HEK293 (cell line): Measurements from ENCODE around the gene C11orf98.
A peak's percentile ranks its signal among the peaks of the same experiment; 100 is the strongest.

Source experiments
- EGR2 ChIP-seq: fragments of 450-650 bp; formaldehyde crosslinking; IDR thresholded peaks from 2 replicates; pipeline ENCODE4 v1.5.1; 2016; ENCODE audit warnings: low read depth, missing biosample characterization, missing genetic modification characterization
- GLI4 ChIP-seq: fragments of 450-650 bp; formaldehyde crosslinking; IDR thresholded peaks from 2 replicates; pipeline ENCODE4 v1.5.1; 2016; ENCODE audit warnings: missing biosample characterization, missing genetic modification characterization
- KLF10 ChIP-seq: fragments of 450-650 bp; IDR thresholded peaks from 2 replicates; pipeline ENCODE4 v1.5.1; 2018; ENCODE audit warnings: missing biosample characterization, mild to moderate bottlenecking, missing genetic modification characterization
- PRDM2 ChIP-seq: fragments of 450-650 bp; formaldehyde crosslinking; IDR thresholded peaks from 2 replicates; pipeline ENCODE4 v1.5.1; 2016; ENCODE audit warnings: missing biosample characterization, missing genetic modification characterization, borderline replicate concordance
- ZNF138 ChIP-seq: fragments of 450-650 bp; formaldehyde crosslinking; IDR thresholded peaks from 2 replicates; pipeline ENCODE4 v1.5.1; 2016; ENCODE audit warnings: missing biosample characterization, missing genetic modification characterization, borderline replicate concordance
- ZNF140 ChIP-seq: fragments of 450-650 bp; formaldehyde crosslinking; IDR thresholded peaks from 2 replicates; pipeline ENCODE4 v1.5.1; 2016; ENCODE audit warnings: missing biosample characterization, missing genetic modification characterization
- ZNF169 ChIP-seq: fragments of 450-650 bp; formaldehyde crosslinking; IDR thresholded peaks from 2 replicates; pipeline ENCODE4 v1.5.1; 2016; ENCODE audit warnings: missing biosample characterization, missing genetic modification characterization
- ZNF214 ChIP-seq: fragments of 450-650 bp; formaldehyde crosslinking; IDR thresholded peaks from 2 replicates; pipeline ENCODE4 v1.5.1; 2017; ENCODE audit warnings: missing biosample characterization, mild to moderate bottlenecking, missing genetic modification characterization, borderline replicate concordance
- ZNF311 ChIP-seq: fragments of 450-650 bp; formaldehyde crosslinking; IDR thresholded peaks from 2 replicates; pipeline ENCODE4 v1.5.1; 2017; ENCODE audit warnings: missing biosample characterization, missing genetic modification characterization, borderline replicate concordance
- ZNF324 ChIP-seq: fragments of 450-650 bp; formaldehyde crosslinking; IDR thresholded peaks from 2 replicates; pipeline ENCODE4 v1.5.1; 2016; ENCODE audit warnings: missing biosample characterization, missing genetic modification characterization
- ZNF426 ChIP-seq: fragments of 450-650 bp; formaldehyde crosslinking; IDR thresholded peaks from 2 replicates; pipeline ENCODE4 v1.5.1; 2017; ENCODE audit warnings: missing biosample characterization, missing genetic modification characterization, mild to moderate bottlenecking, inconsistent platforms, moderate library complexity
- ZNF473 ChIP-seq: fragments of 450-650 bp; formaldehyde crosslinking; IDR thresholded peaks from 2 replicates; pipeline ENCODE4 v1.5.1; 2017; ENCODE audit warnings: missing biosample characterization, missing genetic modification characterization
- ZNF548 ChIP-seq: fragments of 450-650 bp; formaldehyde crosslinking; IDR thresholded peaks from 2 replicates; pipeline ENCODE4 v1.5.1; 2016; ENCODE audit warnings: missing biosample characterization, missing genetic modification characterization
- ZNF621 ChIP-seq: fragments of 450-650 bp; formaldehyde crosslinking; IDR thresholded peaks from 2 replicates; pipeline ENCODE4 v1.5.1; 2017; ENCODE audit warnings: missing biosample characterization, missing genetic modification characterization
- ZNF830 ChIP-seq: fragments of 450-650 bp; IDR thresholded peaks from 2 replicates; pipeline ENCODE4 v1.5.0; 2018; ENCODE audit warnings: missing biosample characterization, missing genetic modification characterization, low read depth, mild to moderate bottlenecking, moderate library complexity
- ZSCAN16 ChIP-seq: fragments of 450-650 bp; formaldehyde crosslinking; IDR thresholded peaks from 2 replicates; pipeline ENCODE4 v1.5.1; 2016; ENCODE audit warnings: missing biosample characterization, missing genetic modification characterization
- TF ChIP-seq, protein P1 (sequence below): fragments of 450-650 bp; formaldehyde crosslinking; IDR thresholded peaks from 2 replicates; pipeline ENCODE4 v1.5.1; 2017; ENCODE audit warnings: missing biosample characterization, mild to moderate bottlenecking, missing genetic modification characterization, moderate library complexity
- TF ChIP-seq, protein P2 (sequence below): fragments of 450-650 bp; formaldehyde crosslinking; optimal IDR thresholded peaks from 2 replicates; pipeline ENCODE3; 2016; ENCODE audit warnings: missing biosample characterization, mild to moderate bottlenecking, missing genetic modification characterization
- TF ChIP-seq, protein P3 (sequence below): fragments of 450-650 bp; formaldehyde crosslinking; IDR thresholded peaks from 2 replicates; pipeline ENCODE4 v1.5.1; 2016; ENCODE audit warnings: missing biosample characterization, missing genetic modification characterization, borderline replicate concordance
- TF ChIP-seq, protein P4 (sequence below): fragments of 450-650 bp; formaldehyde crosslinking; IDR thresholded peaks from 2 replicates; pipeline ENCODE4 v1.5.1; 2016; ENCODE audit warnings: missing biosample characterization, missing genetic modification characterization
- TF ChIP-seq, protein P5 (sequence below): fragments of 450-650 bp; formaldehyde crosslinking; IDR thresholded peaks from 2 replicates; pipeline ENCODE4 v1.5.1; 2016; ENCODE audit warnings: missing biosample characterization, missing genetic modification characterization, low read depth
- TF ChIP-seq, protein P6 (sequence below): fragments of 450-650 bp; formaldehyde crosslinking; IDR thresholded peaks from 2 replicates; pipeline ENCODE4 v1.5.1; 2017; ENCODE audit warnings: missing biosample characterization, missing genetic modification characterization

C11orf98 gene

GRCh38 chr11:62645946-62646824, 18.8 kb downstream of the C11orf98 start, which contains the start of gene GANAB (continued):
- TF ChIP-seq, protein P1, sequence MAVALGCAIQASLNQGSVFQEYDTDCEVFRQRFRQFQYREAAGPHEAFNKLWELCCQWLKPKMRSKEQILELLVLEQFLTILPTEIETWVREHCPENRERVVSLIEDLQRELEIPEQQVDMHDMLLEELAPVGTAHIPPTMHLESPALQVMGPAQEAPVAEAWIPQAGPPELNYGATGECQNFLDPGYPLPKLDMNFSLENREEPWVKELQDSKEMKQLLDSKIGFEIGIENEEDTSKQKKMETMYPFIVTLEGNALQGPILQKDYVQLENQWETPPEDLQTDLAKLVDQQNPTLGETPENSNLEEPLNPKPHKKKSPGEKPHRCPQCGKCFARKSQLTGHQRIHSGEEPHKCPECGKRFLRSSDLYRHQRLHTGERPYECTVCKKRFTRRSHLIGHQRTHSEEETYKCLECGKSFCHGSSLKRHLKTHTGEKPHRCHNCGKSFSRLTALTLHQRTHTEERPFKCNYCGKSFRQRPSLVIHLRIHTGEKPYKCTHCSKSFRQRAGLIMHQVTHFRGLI = no peak
- TF ChIP-seq PRDM2 (tag by site-specific recombination) (no peak), ZSCAN16 (tag by site-specific recombination) (no peak), ZNF324 (tag by site-specific recombination) (0 out of 2 replicates have a peak, but pooled peaks have one; percentile 57), ZNF214 (no peak), KLF10 (tag by site-specific recombination) (0 out of 2 replicates have a peak, but pooled peaks have one; percentile 14), GLI4 (no peak), ZNF830 (no peak), ZNF548 (no peak), ZNF473 (tag by site-specific recombination) (no peak), ZNF311 (tag by site-specific recombination) (no peak), ZNF169 (tag by site-specific recombination) (no peak), ZNF140 (tag by site-specific recombination) (no peak), ZNF138 (no peak), ZNF426 (tag by site-specific recombination) (no peak), ZNF621 (tag by site-specific recombination) (no peak), EGR2 (tag by site-specific recombination) (peak; percentile 94)
- TF ChIP-seq, protein P2, sequence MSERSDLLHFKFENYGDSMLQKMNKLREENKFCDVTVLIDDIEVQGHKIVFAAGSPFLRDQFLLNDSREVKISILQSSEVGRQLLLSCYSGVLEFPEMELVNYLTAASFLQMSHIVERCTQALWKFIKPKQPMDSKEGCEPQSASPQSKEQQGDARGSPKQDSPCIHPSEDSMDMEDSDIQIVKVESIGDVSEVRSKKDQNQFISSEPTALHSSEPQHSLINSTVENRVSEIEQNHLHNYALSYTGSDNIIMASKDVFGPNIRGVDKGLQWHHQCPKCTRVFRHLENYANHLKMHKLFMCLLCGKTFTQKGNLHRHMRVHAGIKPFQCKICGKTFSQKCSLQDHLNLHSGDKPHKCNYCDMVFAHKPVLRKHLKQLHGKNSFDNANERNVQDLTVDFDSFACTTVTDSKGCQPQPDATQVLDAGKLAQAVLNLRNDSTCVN (tag by site-specific recombination) = peak; percentile 76
- TF ChIP-seq, protein P3, sequence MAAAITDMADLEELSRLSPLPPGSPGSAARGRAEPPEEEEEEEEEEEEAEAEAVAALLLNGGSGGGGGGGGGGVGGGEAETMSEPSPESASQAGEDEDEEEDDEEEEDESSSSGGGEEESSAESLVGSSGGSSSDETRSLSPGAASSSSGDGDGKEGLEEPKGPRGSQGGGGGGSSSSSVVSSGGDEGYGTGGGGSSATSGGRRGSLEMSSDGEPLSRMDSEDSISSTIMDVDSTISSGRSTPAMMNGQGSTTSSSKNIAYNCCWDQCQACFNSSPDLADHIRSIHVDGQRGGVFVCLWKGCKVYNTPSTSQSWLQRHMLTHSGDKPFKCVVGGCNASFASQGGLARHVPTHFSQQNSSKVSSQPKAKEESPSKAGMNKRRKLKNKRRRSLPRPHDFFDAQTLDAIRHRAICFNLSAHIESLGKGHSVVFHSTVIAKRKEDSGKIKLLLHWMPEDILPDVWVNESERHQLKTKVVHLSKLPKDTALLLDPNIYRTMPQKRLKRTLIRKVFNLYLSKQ (tag by site-specific recombination) = no peak
- TF ChIP-seq, protein P4, sequence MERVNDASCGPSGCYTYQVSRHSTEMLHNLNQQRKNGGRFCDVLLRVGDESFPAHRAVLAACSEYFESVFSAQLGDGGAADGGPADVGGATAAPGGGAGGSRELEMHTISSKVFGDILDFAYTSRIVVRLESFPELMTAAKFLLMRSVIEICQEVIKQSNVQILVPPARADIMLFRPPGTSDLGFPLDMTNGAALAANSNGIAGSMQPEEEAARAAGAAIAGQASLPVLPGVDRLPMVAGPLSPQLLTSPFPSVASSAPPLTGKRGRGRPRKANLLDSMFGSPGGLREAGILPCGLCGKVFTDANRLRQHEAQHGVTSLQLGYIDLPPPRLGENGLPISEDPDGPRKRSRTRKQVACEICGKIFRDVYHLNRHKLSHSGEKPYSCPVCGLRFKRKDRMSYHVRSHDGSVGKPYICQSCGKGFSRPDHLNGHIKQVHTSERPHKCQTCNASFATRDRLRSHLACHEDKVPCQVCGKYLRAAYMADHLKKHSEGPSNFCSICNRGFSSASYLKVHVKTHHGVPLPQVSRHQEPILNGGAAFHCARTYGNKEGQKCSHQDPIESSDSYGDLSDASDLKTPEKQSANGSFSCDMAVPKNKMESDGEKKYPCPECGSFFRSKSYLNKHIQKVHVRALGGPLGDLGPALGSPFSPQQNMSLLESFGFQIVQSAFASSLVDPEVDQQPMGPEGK (tag by site-specific recombination) = peak; percentile 70
- TF ChIP-seq, protein P5, sequence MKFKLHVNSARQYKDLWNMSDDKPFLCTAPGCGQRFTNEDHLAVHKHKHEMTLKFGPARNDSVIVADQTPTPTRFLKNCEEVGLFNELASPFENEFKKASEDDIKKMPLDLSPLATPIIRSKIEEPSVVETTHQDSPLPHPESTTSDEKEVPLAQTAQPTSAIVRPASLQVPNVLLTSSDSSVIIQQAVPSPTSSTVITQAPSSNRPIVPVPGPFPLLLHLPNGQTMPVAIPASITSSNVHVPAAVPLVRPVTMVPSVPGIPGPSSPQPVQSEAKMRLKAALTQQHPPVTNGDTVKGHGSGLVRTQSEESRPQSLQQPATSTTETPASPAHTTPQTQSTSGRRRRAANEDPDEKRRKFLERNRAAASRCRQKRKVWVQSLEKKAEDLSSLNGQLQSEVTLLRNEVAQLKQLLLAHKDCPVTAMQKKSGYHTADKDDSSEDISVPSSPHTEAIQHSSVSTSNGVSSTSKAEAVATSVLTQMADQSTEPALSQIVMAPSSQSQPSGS (tag by site-specific recombination) = no peak
- TF ChIP-seq, protein P6, sequence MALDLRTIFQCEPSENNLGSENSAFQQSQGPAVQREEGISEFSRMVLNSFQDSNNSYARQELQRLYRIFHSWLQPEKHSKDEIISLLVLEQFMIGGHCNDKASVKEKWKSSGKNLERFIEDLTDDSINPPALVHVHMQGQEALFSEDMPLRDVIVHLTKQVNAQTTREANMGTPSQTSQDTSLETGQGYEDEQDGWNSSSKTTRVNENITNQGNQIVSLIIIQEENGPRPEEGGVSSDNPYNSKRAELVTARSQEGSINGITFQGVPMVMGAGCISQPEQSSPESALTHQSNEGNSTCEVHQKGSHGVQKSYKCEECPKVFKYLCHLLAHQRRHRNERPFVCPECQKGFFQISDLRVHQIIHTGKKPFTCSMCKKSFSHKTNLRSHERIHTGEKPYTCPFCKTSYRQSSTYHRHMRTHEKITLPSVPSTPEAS (tag by site-specific recombination) = no peak
